Suprapubic skin (tissue), 4 donors: ENCODE results near the gene KCTD5. TPM values are rescaled to one million over a fixed set of nuclear protein-coding genes. Genes with fewer than 3 reads are reported as not detected.
A peak's percentile ranks its signal among the peaks of the same experiment; 100 is the strongest.

Experiments
- DNase-seq, 2 donors: peaks; one replicate each; pipeline ENCODE4 v3.0.0-alpha.2; 2019; ENCODE audit warnings: low spot score in 2 of 2
- H3K27ac ChIP-seq: fragments of 200-600 bp; sonication (generic); one replicate; pipeline ENCODE4 v1.5.1; 2019
- H3K27me3 ChIP-seq: fragments of 200-600 bp; sonication (generic); one replicate; pipeline ENCODE4 v1.5.1; 2019
- H3K36me3 ChIP-seq: fragments of 200-600 bp; sonication (generic); one replicate; pipeline ENCODE4 v1.5.1; 2019
- H3K4me1 ChIP-seq: fragments of 200-600 bp; sonication (generic); one replicate; pipeline ENCODE4 v1.5.1; 2019
- H3K4me3 ChIP-seq: fragments of 200-600 bp; sonication (generic); one replicate; pipeline ENCODE4 v1.5.1; 2019; ENCODE audit warnings: mild to moderate bottlenecking
- H3K9me3 ChIP-seq: fragments of 200-600 bp; sonication (generic); one replicate; pipeline ENCODE4 v1.5.1; 2019
- CTCF ChIP-seq, 2 donors: fragments of 200-600 bp in 1 of 2; fragments of 450-650 bp in 1 of 2; sonication (generic) in 1 of 2; IDR thresholded peaks; one replicate each; pipeline ENCODE4 v1.5.1; 2016 to 2019; ENCODE audit warnings: antibody characterized with exemption in 2 of 2, mild to moderate bottlenecking in 1 of 2, moderate library complexity in 1 of 2
- EP300 ChIP-seq: sonication (generic); formaldehyde crosslinking; IDR thresholded peaks from one replicate; pipeline ENCODE4 v1.6.1; 2017; ENCODE audit warnings: antibody characterized with exemption
- POLR2A ChIP-seq, 2 donors: fragments of 450-650 bp; IDR thresholded peaks; one replicate each; pipeline ENCODE4 v1.6.1; 2017; ENCODE audit warnings: antibody characterized with exemption in 2 of 2, mild to moderate bottlenecking in 2 of 2, moderate library complexity in 2 of 2
- POLR2AphosphoS5 ChIP-seq, 3 donors: sonication (generic); formaldehyde crosslinking; IDR thresholded peaks; one replicate each; pipeline ENCODE4 v1.6.1; 2017; ENCODE audit warnings: antibody characterized with exemption in 3 of 3
- WGBS: methylation state at CpG from one replicate; pipeline ENCODE4 v1.1.5; 2018; 5-methylcytosine and 5-hydroxymethylcytosine counted together
- total RNA-seq, 4 donors: library from RNA; depleted of rRNA; stranded (reverse); fragments of >200 nt; gene quantifications; one replicate each; pipeline ENCODE4 v1.1.0, GENCODE V29; 2016

The KCTD5 gene
- total RNA-seq, 4 donors from 2014 or later = 46.3 to 84.4 (median 53.0) TPM

- no peak for TF ChIP-seq EP300
- no peak for TF ChIP-seq POLR2A (IDR thresholded peaks at IDR 0.05)
- no peak for TF ChIP-seq CTCF (IDR thresholded peaks at IDR 0.05)
- H3K4me1 ChIP-seq = peaks cover 16% of the 10 kb centered on the region
- H3K9me3 ChIP-seq = no peaks in the 10 kb centered on the region
- 65% methylated on average over 14 of the region's 14 CpGs for WGBS
- no peak overlapping the region for H3K4me3 ChIP-seq
- peaks cover 28% of the 10 kb centered on the region for H3K36me3 ChIP-seq
- no peak overlapping the region for H3K27ac ChIP-seq
- peaks cover 3% of the 10 kb centered on the region for H3K27me3 ChIP-seq
- no peak for DNase-seq
These were observed 29.7 kb downstream of the KCTD5 start for GRCh38 chr16:2712063-2712441.

GRCh38 chr16:2712546-2712945, 30.2 kb downstream of the KCTD5 start:
- TF ChIP-seq CTCF (IDR thresholded peaks at IDR 0.05) (no peak), POLR2AphosphoS5 (IDR thresholded peaks at IDR 0.05) (no peak), EP300 (no peak)
- Histone ChIP-seq H3K27ac (no peak overlapping the region), H3K36me3 (peaks cover 23% of the 10 kb centered on the region), H3K9me3 (no peaks in the 10 kb centered on the region), H3K27me3 (peaks cover 3% of the 10 kb centered on the region), H3K4me1 (peaks cover 16% of the 10 kb centered on the region), H3K4me3 (no peak overlapping the region)
- DNase-seq = no peak
- WGBS = 90% methylated on average over 10 of the region's 21 CpGs

- H3K36me3 ChIP-seq = peaks cover 13% of the 10 kb centered on the region
These were observed 31.2 kb downstream of the KCTD5 start for GRCh38 chr16:2713523-2713922.

GRCh38 chr16:2713985-2714774, 31.9 kb downstream of the KCTD5 start:
- DNase-seq = no peak
- no peak for TF ChIP-seq EP300
- TF ChIP-seq POLR2AphosphoS5 (IDR thresholded peaks at IDR 0.05) = no peak
- TF ChIP-seq POLR2A (IDR thresholded peaks at IDR 0.05) = no peak
- TF ChIP-seq CTCF (IDR thresholded peaks at IDR 0.05) = no peak
- H3K4me3 ChIP-seq = no peak overlapping the region
- H3K36me3 ChIP-seq = peaks cover 6% of the 10 kb centered on the region
- H3K27ac ChIP-seq = no peak overlapping the region
- WGBS = 78% methylated on average over 14 of the region's 28 CpGs
- peaks cover 20% of the 10 kb centered on the region for H3K4me1 ChIP-seq
- no peaks in the 10 kb centered on the region for H3K9me3 ChIP-seq
- H3K27me3 ChIP-seq = peaks cover 3% of the 10 kb centered on the region

More at GRCh38 chr16:2713523-2713922, 31.2 kb downstream of the KCTD5 start:
- Histone ChIP-seq H3K4me1 (peaks cover 16% of the 10 kb centered on the region), H3K9me3 (no peaks in the 10 kb centered on the region), H3K27me3 (peaks cover 3% of the 10 kb centered on the region), H3K4me3 (no peak overlapping the region), H3K27ac (no peak overlapping the region)
- no peak for DNase-seq
- 71% methylated on average over 13 of the region's 14 CpGs for WGBS
- no peak for TF ChIP-seq POLR2A (IDR thresholded peaks at IDR 0.05)
- no peak for TF ChIP-seq POLR2AphosphoS5 (IDR thresholded peaks at IDR 0.05)
- TF ChIP-seq CTCF (IDR thresholded peaks at IDR 0.05) = no peak

GRCh38 chr16:2715064-2715463, 32.7 kb downstream of the KCTD5 start:
- 25% methylated on average over 9 of the region's 9 CpGs for WGBS
- Histone ChIP-seq H3K27ac (no peak overlapping the region), H3K36me3 (no peaks in the 10 kb centered on the region), H3K4me1 (peaks cover 29% of the 10 kb centered on the region), H3K9me3 (no peaks in the 10 kb centered on the region), H3K4me3 (peak overlapping the region; percentile 24), H3K27me3 (peaks cover 3% of the 10 kb centered on the region)
- TF ChIP-seq POLR2A (IDR thresholded peaks at IDR 0.05) (no peak), POLR2AphosphoS5 (IDR thresholded peaks at IDR 0.05) (no peak), CTCF (IDR thresholded peaks at IDR 0.05) (no peak), EP300 (no peak)
- no peak for DNase-seq
